GM19035 (cell line): ENCODE results near the gene ERH.
"Not testable (repeated sequence)": the region's sequence is repeated elsewhere in the genome, so short reads cannot be mapped to it uniquely, and the experiment has no call there.

ENCODE experiments used
- ATAC-seq: cut with Tn5 transposase; IDR thresholded peaks from one replicate; pipeline ENCODE4 v1.9.1; 2021; ENCODE audit not compliant: unreplicated experiment

ERH gene

DNA sequence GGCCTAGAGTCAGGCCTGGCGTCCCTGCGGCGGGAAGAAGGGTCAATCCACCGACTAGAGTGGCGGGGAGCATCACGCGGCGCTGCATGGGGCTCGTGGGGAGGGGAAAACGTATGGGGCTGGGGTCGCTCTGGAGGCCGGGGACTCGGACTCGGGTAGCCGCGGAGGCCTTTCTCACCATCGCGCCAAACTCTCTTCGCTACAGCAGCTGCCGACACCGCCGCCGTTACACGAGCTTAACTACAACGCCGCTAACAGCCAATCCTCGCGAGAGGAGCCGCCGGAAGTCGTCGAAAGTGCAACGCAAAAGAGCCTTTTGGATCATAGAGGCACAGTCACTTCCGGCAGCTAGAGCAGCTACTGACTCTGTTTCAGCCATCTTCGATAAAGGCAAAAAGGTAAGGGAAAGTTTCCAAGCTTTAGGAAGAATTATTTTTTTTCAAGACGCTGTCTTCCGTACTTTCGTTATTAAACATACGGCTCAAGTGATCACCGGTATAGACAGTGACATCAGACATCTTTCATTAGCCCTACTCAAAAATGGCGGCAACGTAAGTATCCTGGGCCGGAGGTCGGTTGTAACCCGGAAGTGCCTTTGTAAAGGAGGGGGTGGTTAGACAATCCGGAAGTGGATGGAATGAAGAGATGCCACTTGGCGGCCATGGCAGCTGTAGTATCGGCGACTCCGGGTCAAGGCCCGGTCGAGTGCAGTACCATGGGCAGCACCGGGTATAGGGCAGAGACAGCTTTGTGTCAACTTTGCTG, at the start of gene ERH, which contains the start of gene SLC39A9:
TSS of gene ERH (minus strand) at position 247 of the 765 bp plus-strand sequence. CDS start at position 181, 66 bp downstream.
TSS of gene SLC39A9 (plus strand) at position 640 of the 765 bp plus-strand sequence. CDS start 678 bp downstream, outside the sequence.
- peak; percentile 88 for ATAC-seq

DNA sequence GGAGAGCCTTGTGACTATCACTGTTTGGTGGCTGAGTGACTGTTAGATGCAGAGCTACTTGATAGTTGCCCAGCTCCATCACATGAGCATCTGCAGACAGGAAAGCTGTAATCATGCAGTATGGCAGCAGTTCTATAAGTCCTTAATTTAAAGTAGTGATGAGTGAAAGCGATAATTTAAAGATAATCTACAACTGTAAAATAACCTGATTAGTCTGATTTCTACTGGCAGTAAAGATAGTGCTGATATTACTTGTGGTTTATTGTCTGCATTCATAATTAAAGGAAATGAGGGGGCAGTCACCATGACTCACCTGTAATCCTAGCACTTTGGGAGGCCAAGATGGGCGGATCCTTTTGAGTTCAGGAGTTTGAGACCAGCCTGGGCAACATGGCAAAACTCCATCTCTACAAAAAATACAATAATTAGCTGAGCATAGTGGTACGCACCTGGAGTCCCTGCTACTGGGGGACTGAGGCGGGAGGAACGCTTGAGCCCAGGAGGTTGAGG, 45.3 kb upstream of the ERH start:
- ATAC-seq, result no peak

DNA sequence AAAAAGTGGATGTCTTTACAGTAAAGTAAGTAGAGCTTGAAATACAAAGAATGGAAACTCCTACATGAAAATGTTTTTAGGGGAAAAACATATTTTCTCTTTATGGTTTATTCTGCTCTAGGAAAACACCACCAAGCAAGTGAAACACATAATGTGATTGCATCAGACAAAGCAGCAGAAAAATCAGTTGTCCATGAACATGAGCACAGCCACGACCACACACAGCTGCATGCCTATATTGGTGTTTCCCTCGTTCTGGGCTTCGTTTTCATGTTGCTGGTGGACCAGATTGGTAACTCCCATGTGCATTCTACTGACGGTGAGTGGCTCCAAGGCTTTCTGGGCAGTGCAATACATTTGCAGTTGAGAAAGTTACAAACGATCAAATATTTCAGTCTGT, 43.8 kb upstream of the ERH start:
- ATAC-seq, result no peak

DNA sequence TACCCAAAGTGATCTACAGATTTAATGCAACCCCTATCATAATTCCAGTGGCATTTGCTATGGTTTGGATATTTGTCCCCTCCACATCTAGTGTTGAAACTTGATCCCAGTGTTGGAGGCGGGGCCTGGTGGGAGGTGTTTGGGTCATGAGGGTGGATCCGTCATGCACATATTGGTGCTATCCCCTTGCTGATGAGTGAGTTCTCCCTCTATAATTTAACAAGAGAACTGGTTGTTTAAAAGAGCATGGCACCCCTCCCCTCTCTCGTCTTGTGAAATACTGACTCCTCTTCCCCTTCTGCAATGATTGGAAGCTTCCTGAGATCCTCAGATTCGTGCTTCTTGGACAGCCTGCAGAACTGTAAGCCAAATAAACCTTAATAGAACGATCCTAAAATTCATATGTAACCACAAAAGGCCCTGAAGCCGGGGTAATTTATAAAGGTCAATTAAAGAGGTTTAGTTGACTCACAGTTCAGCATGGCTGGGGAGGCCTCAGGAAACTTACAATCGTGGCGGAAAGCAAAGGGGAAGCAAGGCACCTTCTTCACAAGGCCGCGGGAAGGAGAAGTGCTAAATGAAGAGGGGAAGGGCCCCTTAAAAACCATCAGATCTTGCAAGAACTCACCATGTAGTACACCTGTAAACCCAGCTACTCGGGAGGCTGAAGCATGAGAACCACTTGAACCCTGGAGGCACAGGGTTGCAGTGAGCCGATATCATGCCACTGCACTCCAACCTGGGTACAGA, 41.6 kb upstream of the ERH start:
- no peak for ATAC-seq

DNA sequence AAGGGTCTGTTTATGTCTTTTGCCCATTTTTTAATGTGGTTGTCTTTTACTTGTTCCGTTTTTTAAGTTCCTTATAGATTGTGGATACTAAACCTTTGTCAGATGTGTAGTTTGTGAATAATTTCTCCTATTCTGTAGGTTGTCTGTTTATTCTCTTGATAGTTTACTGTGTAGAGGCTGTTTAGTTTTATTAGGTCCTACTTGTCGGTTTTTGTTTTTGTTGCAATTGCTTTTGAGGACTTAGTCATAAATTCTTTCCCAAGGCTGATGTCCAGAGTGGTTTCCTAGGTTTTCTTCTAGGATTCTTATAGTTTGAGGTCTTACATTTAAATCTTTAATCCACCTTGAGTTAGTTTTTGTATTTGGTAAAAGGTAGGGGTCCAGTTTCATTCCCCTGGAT, 34.3 kb upstream of the ERH start:
- ATAC-seq, result no peak

DNA sequence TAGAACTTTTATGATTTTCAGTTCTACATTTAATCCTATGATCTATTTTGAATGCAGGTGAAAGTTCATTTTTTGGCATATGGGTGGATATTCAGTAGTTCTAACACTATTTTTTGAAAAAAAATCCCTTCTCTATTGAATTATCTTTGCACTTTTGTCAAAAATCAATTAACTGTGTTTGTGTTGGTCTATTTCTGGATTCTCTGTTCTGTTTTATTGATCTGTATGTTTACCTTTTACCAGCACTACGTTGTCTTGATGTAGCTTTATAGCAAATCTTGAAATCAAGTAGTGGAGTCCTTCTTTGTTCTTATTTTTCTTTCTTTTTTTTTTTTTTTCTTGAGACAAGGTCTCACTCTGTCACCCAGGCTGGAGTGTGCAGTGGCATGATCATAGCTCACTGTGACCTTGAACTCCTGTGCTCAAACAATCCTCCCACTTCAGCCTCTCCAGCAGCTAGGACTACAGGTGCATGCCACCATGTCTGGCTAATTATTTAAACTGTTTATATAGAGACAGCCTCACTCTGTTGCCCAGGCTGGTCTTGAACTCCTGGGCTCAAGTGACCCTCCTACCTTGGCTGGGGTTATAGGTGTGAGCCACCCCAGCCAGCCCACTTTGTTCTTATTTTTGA, 32.3 kb upstream of the ERH start:
- ATAC-seq, result no peak

DNA sequence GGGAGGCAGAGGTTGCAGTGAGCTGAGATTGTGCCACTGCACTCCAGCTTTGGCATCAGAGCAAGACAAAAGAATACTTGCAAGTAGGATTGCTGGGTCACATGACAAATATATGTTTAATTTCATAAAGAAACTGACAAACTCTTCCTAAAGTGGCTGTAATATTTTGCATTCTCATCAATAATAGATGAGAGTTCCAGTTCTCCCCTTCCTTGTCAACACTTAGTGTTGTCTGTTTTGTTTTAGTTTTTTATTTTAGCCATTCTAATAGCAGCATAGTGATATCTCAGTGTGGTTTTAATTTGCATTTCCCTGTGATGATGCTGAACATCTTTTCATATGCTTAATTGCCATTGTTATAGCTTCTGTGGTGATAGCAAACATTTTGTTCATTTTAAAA, 31.5 kb upstream of the ERH start:
- no peak for ATAC-seq

DNA sequence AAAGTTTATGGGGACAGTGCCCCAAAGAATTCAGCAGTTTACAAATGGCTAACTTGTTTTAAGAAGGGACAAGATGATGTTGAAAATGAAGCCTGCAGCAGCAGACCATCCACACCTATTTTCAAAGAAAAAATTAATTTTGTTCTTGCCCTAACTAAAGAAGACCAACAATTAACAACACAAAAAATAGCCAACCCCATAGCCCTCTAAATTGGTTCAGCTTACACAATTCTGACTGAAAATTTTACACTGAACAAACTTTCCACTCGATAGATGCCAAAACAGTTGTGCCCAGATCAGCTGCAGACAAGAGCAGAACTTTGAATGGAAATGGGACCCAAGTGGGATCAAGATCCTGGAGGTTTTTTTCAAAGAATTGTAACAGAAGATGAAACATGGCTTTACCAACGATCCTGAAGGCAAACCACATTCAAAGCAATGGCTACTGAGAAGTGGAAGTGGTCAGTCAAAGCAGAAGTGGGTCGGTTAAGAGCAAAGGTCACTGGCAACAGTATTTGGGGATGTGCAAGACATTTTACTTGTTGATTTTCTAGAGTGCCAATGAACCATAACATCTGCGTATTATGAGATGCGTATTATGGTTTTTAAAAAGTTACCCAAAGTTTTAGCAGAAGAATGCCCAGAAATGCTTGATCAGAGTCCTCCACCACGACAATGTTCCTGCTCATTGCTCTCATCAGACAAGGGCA, 30.3 kb upstream of the ERH start:
- ATAC-seq, result no peak

DNA sequence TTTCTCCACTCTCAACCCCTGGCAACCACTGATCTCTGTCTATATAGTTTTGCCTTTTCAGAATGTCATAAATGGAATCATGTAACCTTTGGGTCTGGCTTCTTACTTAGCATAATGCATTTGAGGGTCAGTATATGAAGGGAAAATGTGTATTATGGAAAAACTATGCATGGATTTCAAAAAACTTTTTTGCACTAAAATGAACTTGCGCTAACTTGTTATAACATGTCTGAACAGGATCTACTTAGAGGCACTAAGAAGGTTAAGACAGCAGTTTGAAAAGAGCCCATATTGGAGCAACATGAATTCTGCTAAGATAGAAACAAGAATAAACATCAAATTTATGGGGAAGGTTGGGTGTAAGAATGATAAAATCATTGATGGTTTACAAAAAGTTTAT, 29.5 kb upstream of the ERH start:
- ATAC-seq, result no peak

DNA sequence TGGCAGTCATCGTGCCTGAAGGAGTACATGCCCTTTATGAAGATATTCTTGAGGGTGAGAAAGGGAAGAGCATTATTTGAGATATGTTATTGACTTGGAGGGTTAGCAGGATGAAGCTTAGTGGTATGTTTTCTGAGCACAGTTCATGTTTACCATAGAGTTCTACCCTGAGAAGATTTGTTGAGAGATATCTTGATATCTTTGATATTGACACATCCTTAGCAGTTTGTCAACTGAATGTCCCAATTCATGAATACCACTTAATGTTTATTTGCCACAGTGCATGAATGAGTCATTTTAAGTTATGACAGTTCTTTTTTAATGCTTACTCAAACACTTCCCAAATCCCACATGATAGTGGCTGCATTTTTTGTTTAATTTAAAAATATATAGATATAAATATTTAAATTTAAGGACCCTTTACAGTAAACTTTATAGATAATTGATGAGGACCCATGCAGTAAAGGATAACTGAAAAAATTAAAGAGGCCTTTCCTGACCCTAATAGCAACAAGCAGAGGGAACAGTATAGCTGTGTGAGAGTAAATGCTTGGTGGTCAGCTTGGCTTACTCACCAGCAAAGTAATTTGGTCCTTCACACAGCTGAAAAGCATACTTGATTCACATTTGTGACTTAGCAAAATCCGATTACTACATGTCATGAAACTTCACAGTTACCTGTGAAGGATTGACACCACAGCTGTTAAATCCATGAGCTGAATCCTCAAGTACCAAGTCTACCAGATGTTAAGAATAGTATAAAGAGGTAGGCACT, 26.2 kb upstream of the ERH start:
- ATAC-seq, result no peak

DNA sequence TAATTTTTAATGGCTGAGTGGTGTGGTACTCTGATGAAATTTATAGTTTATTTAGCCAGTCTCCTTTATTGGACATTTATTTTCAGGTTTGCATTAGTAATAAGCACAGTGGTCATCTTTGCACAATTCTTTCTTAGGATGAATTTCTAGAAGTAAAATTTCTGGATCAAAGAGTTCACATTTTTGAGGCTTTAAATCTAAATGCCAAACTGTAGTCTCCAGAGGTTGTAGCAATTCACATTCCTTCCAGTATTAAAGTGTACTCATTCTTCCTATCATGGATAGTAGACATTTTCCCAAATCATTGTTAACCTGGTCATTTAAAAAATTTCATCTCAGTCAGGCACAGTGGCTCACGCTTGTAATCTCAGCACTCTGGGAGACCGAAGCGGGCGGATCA, 25.2 kb upstream of the ERH start:
- ATAC-seq, result no peak

DNA sequence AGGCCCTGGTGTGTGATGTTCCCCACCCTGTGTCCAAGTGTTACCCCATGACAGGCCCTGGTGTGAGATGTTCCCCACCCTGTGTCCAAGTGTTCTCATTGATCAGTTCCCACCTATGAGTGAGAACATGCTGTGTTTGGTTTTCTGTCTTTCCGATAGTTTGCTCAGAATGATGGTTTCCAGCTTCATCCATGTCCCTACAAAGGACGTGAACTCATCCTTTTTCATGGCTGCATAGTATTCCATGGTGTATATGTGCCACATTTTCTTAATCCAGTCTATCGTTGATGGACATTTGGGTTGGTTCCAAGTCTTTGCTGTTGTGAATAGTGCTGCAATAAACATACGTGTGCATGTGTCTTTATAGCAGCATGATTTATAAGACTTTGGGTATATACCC, 18.0 kb upstream of the ERH start:
- ATAC-seq, result not testable (repeated sequence)

DNA sequence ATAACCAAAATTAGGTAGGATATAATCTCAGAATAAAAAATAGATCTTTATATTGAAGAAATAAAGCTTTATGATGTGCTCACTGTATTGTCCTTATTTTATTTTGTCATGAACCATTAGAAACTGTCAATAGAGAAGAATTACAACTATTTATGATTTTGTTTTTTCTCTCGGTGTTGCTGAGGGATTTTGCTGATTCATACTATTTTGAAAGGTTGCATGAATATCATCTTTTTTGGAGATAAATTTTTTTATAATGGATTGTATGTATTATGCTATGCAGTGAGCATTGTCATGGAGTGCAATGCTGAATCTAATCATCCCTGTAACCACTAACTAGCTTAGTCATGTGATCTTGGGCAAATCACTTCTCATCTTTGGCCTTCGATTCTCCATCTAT, 15.4 kb upstream of the ERH start:
- ATAC-seq, result no peak

DNA sequence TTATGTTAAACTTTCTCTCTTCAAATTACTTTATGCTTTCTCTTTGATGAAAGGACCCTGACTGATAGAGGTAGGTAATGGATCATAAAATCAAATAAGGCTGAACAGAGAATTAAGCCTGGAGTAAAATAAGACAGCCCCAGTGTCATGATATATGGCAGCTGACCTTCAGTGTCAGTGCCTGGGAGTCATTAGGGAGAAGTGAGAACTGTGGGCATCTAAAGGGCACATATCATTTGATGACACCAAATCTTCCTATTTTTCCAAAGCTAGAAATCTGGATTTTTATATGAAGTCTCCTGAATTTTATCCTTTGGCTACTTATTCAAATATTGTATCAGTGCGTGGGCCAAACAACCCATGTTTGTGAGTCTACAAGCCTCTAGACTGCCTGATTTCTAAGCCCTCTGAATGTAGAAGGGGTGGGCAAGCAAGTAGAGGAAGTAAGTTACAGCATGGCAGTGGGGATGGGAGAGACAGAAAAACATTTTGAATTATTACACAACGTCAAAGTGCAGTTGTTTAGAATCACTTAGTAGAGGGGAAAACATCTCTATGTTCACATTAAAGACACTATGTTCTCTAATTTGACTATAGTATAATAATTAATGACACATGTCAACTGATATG, 10.3 kb upstream of the ERH start:
- ATAC-seq, result no peak

DNA sequence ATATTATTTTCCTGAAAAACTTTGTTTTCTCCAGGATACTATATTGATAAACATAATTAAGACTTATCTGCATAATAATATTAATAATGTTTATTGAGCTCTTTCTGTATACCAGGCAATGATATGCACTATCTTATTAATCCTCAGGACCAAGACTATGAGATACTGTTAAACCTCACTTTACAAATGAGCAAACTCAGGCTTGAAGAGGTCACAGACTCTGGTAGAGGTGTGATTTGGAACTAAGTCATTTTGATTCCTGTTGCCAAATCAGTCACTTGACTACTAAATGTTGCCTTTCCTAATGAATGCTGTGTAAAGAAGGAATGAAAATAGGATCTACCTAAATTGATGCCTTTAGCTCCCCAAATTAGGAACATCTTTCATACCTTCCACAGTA, 7.7 kb upstream of the ERH start:
- ATAC-seq, result no peak

DNA sequence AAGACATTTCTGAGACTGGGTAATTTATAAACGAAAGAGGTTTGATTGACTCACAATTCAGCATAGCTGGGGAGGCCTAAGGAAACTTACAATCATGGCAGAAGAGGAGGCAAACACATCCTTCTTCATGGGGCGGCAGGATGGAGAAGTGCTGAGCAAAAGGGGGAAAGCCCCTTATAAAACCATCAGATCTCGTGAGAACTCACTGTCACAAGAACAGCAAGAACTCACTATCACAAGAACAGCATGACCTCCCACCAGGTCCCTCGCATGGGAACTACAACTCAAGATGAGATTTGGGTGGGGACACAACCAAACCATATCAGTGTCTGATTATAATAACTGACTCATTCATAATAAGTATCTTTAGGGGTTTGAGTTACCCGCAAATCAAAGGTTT, 6.8 kb upstream of the ERH start:
- ATAC-seq, result no peak

DNA sequence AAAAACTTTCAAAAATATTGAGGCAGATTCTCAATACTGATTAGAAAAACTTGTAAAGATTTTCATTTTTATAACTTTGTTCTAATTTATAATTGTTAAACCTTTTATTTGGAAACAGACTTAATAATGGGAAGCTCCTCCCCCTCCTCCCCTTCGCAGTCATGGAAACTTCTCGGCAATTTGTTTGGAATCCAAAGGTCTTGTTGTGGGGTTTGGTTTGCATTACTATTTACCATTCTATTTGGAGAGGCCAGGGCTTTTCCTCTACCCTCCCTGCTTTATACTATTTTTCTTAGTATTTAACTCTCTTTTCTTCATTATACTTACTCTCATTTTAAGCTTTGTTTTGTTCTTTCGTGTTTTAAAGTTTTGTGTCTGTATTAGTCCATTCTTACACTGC, 6.4 kb upstream of the ERH start:
- no peak for ATAC-seq

DNA sequence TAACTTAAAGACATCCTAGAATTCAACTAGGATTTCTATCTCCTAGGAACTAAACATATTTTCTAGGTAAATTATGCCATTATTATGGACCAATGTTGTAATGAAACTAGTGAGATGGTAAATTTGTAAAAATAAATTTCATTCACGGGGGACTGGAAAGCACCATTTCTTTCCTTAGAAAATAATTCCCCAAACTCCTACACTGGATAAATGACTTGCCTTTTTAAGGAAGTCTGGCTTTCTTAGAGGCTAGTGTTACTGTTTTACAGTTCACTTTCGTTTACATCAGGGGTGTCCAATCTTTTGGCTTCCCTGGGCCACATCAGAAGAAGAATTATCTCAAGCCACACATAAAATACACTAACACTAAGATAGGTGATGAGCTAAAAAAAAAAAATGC, 3.7 kb upstream of the ERH start:
- ATAC-seq, result no peak

DNA sequence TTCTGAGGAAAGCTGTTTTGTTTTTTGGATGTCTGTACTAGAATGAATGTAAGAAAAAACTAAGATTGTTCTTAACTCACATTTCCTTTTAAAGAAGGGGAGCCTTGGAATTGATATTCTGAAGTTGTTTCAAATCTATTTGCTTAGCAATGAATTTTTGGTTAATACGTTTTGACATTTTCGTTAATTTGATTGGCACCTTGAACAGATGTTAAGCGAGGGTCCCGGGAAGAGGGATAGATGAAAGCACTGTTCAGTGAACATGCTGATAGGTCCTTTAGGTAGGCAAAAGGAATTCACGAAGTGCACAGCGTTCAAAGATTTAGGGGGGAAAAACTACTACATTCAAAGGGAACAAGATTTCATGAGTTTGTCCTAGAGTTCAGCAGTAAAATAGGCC, 2.1 kb upstream of the ERH start:
- ATAC-seq, result no peak

DNA sequence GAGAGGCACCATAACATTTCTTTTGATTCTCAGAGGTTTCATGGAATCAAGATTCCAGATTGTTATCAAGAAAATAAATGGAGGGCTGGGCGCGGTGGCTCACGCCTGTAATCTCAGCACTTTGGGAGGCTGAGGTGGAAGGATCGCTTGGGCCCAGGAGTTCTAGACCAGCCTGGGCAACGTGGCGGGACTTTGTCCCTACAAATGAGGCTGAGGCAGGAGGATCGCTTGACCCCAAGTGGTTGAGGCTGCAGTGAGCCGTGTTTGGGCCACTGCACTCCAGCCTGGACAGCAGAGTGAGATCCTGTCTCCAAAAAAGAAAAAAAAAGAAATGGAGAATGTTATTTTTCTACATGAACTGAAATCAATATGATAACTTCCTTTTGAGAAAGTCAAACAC, 1.7 kb upstream of the ERH start:
- ATAC-seq, result no peak
